GM20000 (cell line): ENCODE measurements around the gene FARP1.

Source experiments
- DNase-seq: peaks from one replicate; pipeline ENCODE4 v3.0.0; 2012; ENCODE audit warnings: low spot score
- CTCF ChIP-seq: IDR thresholded peaks from 2 replicates; pipeline ENCODE4 v1.5.1; 2012; ENCODE audit warnings: mild to moderate bottlenecking, control low read depth; ENCODE audit errors: extremely low read depth, missing control alignments

Gene FARP1

GRCh38 chr13:98150832-98151479 is 8.1 kb downstream of the FARP1 start:
- TF ChIP-seq CTCF: no peak
- no peak for DNase-seq

GRCh38 chr13:98155475-98156109 is 12.7 kb downstream of the FARP1 start:
- no peak for TF ChIP-seq CTCF
- DNase-seq: no peak

- no peak for DNase-seq
- TF ChIP-seq CTCF: no peak
Observed at GRCh38 chr13:98156259-98156658, 13.4 kb downstream of the FARP1 start.

- no peak for DNase-seq
- no peak for TF ChIP-seq CTCF
Observed at GRCh38 chr13:98157188-98157587, 14.3 kb downstream of the FARP1 start.

- DNase-seq: no peak
- TF ChIP-seq CTCF: no peak
Observed at GRCh38 chr13:98157609-98158008, 14.7 kb downstream of the FARP1 start.

- TF ChIP-seq CTCF: no peak
- no peak for DNase-seq
Observed at GRCh38 chr13:98158172-98158899, 15.4 kb downstream of the FARP1 start.

- no peak for DNase-seq
- no peak for TF ChIP-seq CTCF
Observed at GRCh38 chr13:98162935-98163334, 20.0 kb downstream of the FARP1 start.
